ENCODE data around the gene PIP5K1C. TPM values are rescaled to one million over a fixed set of nuclear protein-coding genes. Genes with fewer than 3 reads are reported as not detected.
A peak's percentile ranks its signal among the peaks of the same experiment; 100 is the strongest.

PIP5K1C gene
- total and polyA plus RNA-seq, 10 donors, result 6.2 to 41.9 (median 33.9) TPM

- Histone ChIP-seq H3K27ac (peak overlapping the region in 5 of 8 donors; percentile 38 to 76 (median 64)), H3K9me3 (peaks cover 0 to 7% (median 2%) of the 10 kb centered on the region in 8 donors), H3K4me3 (no peak overlapping the region), H3K36me3 (peaks cover 0 to 41% (median 4%) of the 10 kb centered on the region in 6 donors), H3K4me1 (peaks cover 5 to 68% (median 45%) of the 10 kb centered on the region in 6 donors), H3K27me3 (replicated peaks in 1 of 7) (no peaks in the 10 kb centered on the region)
- no peak for DNase-seq
- TF ChIP-seq POLR2A (IDR thresholded peaks at IDR 0.05) (no peak), CTCF (IDR thresholded peaks at IDR 0.05 in 8 of 11, conservative IDR thresholded peaks at IDR 0.05 in 3 of 11) (no peak), POLR2AphosphoS5 (IDR thresholded peaks at IDR 0.05) (no peak)
- intact Hi-C loops (cut with DNase I; ENCODE audit: low total_unique reads), result no loop called here
- WGBS, 5 donors, result 72 to 82% (median 76%) methylated on average over 23 of the region's 23 CpGs
Observed at GRCh38 chr19:3684054-3684816, 16.0 kb downstream of the PIP5K1C start.

- 38 to 56% (median 45%) methylated on average over 16 to 26 of the region's 26 CpGs for WGBS, 5 donors
- H3K4me3 ChIP-seq, result no peak overlapping the region
- H3K36me3 ChIP-seq, result peaks cover 0 to 44% (median 4%) of the 10 kb centered on the region in 6 donors
- H3K27me3 ChIP-seq (replicated peaks in 1 of 7), result no peaks in the 10 kb centered on the region
- no peak for DNase-seq
- TF ChIP-seq POLR2AphosphoS5 (IDR thresholded peaks at IDR 0.05), result peak in 2 of 3 donors; percentile 40 to 63
- TF ChIP-seq POLR2A (IDR thresholded peaks at IDR 0.05), result no peak
- intact Hi-C loops (cut with DNase I; ENCODE audit: low total_unique reads), result no loop called here
- peak overlapping the region in 6 of 8 donors; percentile 46 to 76 (median 62) for H3K27ac ChIP-seq
- peaks cover 5 to 61% (median 38%) of the 10 kb centered on the region in 6 donors for H3K4me1 ChIP-seq
- peaks cover 0 to 7% (median 2%) of the 10 kb centered on the region in 8 donors for H3K9me3 ChIP-seq
Observed at GRCh38 chr19:3683405-3684053, 16.7 kb downstream of the PIP5K1C start.

- no peaks in the 10 kb centered on the region for H3K27me3 ChIP-seq (replicated peaks in 1 of 7)
- intact Hi-C loops (cut with DNase I; ENCODE audit: low total_unique reads), result no loop called here
- peaks cover 0 to 44% (median 4%) of the 10 kb centered on the region in 6 donors for H3K36me3 ChIP-seq
- H3K9me3 ChIP-seq, result peaks cover 0 to 7% (median 2%) of the 10 kb centered on the region in 8 donors
- WGBS, 5 donors, result 74 to 86% (median 77%) methylated on average over 11 to 17 of the region's 17 CpGs
- H3K4me1 ChIP-seq, result peaks cover 5 to 54% (median 32%) of the 10 kb centered on the region in 6 donors
- H3K27ac ChIP-seq, result peak overlapping the region in 6 of 8 donors; percentile 46 to 76 (median 62)
- DNase-seq, result no peak
- no peak overlapping the region for H3K4me3 ChIP-seq
- TF ChIP-seq CTCF (IDR thresholded peaks at IDR 0.05 in 8 of 11, conservative IDR thresholded peaks at IDR 0.05 in 3 of 11) (no peak), POLR2A (IDR thresholded peaks at IDR 0.05) (no peak), POLR2AphosphoS5 (IDR thresholded peaks at IDR 0.05) (no peak)
Observed at GRCh38 chr19:3682741-3683404, 17.4 kb downstream of the PIP5K1C start.

- H3K9me3 ChIP-seq, result peaks cover 0 to 7% (median 2%) of the 10 kb centered on the region in 8 donors
- no peaks in the 10 kb centered on the region for H3K27me3 ChIP-seq (replicated peaks in 1 of 7)
- peaks cover 5 to 49% (median 27%) of the 10 kb centered on the region in 6 donors for H3K4me1 ChIP-seq
- WGBS, 5 donors, result 94 to 99% (median 96%) methylated on average over 10 of the region's 10 CpGs
- intact Hi-C loops (cut with DNase I; ENCODE audit: low total_unique reads), result no loop called here
- H3K4me3 ChIP-seq, result no peak overlapping the region
- H3K27ac ChIP-seq, result peak overlapping the region in 1 of 8 donors; percentile 76
- DNase-seq, result no peak
- peaks cover 0 to 44% (median 4%) of the 10 kb centered on the region in 6 donors for H3K36me3 ChIP-seq
- TF ChIP-seq POLR2AphosphoS5 (IDR thresholded peaks at IDR 0.05) (no peak), CTCF (IDR thresholded peaks at IDR 0.05 in 8 of 11, conservative IDR thresholded peaks at IDR 0.05 in 3 of 11) (no peak), POLR2A (IDR thresholded peaks at IDR 0.05) (no peak)
Observed at GRCh38 chr19:3682286-3682685, 18.0 kb downstream of the PIP5K1C start.
